Pancreas (tissue), 10 donors: ENCODE results near the gene SH3RF3. TPM values are rescaled to one million over a fixed set of nuclear protein-coding genes. Genes with fewer than 3 reads are reported as not detected.

Source experiments
- ATAC-seq, 4 donors: fragments of 200-7000 bp; cut with Tn5 transposase; one replicate each; pipeline versions ENCODE4 v1.8.0 to v1.9.1; 2020; ENCODE audit warnings: mild to moderate bottlenecking in 4 of 4, moderate library complexity in 4 of 4
- DNase-seq, 6 donors: peaks; one replicate each; pipeline ENCODE4 v3.0.0-alpha.2; 2020
- FAIRE-seq: peaks from 2 replicates; lab custom pipeline; 2012; peaks lifted over from hg19 to GRCh38; lab: Jason Lieb, UNC
- H3K27ac ChIP-seq, 4 donors: fragments of 200-600 bp; sonication (generic); 1 replicate in 3 of 4; 2 replicates in 1 of 4; pipeline versions ENCODE4 v1.5.0 to v1.8.0; 2020
- H3K27me3 ChIP-seq, 4 donors: fragments of 200-600 bp; one replicate each; pipeline ENCODE4 v1.8.0; 2021
- H3K36me3 ChIP-seq, 3 donors: fragments of 200-600 bp; sonication (generic) in 1 of 3; one replicate each; pipeline versions ENCODE4 v1.5.0 to v1.8.0; 2020 to 2021
- H3K4me1 ChIP-seq, 3 donors: fragments of 200-600 bp; one replicate each; pipeline ENCODE4 v1.8.0; 2021
- H3K4me3 ChIP-seq, 4 donors: fragments of 200-600 bp; sonication (generic) in 2 of 4; one replicate each; pipeline versions ENCODE4 v1.5.0 to v1.8.0; 2020 to 2021
- H3K9me3 ChIP-seq, 4 donors: fragments of 200-600 bp; one replicate each; pipeline ENCODE4 v1.8.0; 2021
- WGBS, 2 donors: extraction: QIAGEN DNeasy Blood & Tissue Kit; methylation state at CpG; one replicate each; pipeline ENCODE4 v1.1.7; 2013; 5-methylcytosine and 5-hydroxymethylcytosine counted together
- intact Hi-C, 3 donors: fragments of 100-400 bp; cut with DNase I; formaldehyde crosslinking; loops; one replicate each; pipeline versions ENCODE4 v1.11.1 to v1.14.2; 2022
- polyA plus RNA-seq, 2 donors: library from polyadenylated mRNA; stranded (reverse); fragments of 200-250 nt; gene quantifications; one replicate each; pipeline ENCODE4 v1.2.3, GENCODE V29; 2013
- total RNA-seq, 6 donors: library from RNA; stranded (reverse); fragmentation: NEBNext Ultra II Directional in 4 of 6; extraction: Animal tissue kit (Norgen Biotek cat#: 25700) in 4 of 6; gene quantifications; one replicate each; pipeline versions ENCODE4 v1.2.1 to v1.2.4, GENCODE V29; 2021 to 2023
- TF ChIP-seq, protein P1 (sequence below), 4 donors: fragments of 200-600 bp; sonication (generic) in 3 of 4; IDR thresholded peaks; one replicate each; pipeline versions ENCODE4 v1.5.0 to v1.8.0; 2021; ENCODE audit warnings: antibody characterized with exemption in 4 of 4
- donor health status: healthy with polysubstance abuse.
- donor health status: DM: no; HTN: no; CAD: no; lungs with moderate emphysema.
- donor health status: DM: no; HTN: no; CAD: no.
- donor health status: control.
- donor health status: control.
- donor health status: Bipolar disorder and iron deficiency.
- donor health status: DM: yes; HTN: yes; CAD: no.
- donor health status: DM: no; HTN: no; CAD: no.
- donor health status: DM: no; HTN: no; CAD: no.
- donor health status: DM: yes; HTN: yes; CAD: no.

SH3RF3 gene
- total and polyA plus RNA-seq, 8 donors: 1.1 to 3.5 (median 1.8) TPM

DNA sequence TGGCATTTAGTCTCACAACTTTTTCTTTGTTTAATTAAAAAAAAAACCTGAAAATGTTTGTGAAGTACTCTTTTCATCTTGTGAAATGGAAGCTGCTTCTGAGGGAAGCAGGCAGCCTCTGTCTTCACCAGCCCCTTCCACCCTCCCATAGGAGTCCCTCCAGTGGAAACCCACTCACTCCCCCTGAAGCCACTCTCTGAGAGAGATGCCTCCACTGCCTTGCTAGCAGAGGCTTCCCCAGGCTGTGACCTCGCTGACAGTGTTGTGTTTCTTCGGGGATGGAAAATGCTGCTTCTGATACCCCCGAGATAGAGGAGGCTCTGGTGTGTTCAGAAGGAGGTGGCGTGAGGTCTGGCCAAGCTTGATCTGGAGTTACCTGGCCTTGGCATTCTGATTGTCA lies 59.9 kb downstream of the SH3RF3 start:
- Histone ChIP-seq H3K9me3 (no peaks in the 10 kb centered on the region), H3K27ac (no peak overlapping the region), H3K27me3 (no peaks in the 10 kb centered on the region), H3K4me1 (peaks cover 0 to 6% (median 0%) of the 10 kb centered on the region in 3 donors), H3K4me3 (no peak overlapping the region), H3K36me3 (no peaks in the 10 kb centered on the region)
- no peak for ATAC-seq
- TF ChIP-seq, protein P1, sequence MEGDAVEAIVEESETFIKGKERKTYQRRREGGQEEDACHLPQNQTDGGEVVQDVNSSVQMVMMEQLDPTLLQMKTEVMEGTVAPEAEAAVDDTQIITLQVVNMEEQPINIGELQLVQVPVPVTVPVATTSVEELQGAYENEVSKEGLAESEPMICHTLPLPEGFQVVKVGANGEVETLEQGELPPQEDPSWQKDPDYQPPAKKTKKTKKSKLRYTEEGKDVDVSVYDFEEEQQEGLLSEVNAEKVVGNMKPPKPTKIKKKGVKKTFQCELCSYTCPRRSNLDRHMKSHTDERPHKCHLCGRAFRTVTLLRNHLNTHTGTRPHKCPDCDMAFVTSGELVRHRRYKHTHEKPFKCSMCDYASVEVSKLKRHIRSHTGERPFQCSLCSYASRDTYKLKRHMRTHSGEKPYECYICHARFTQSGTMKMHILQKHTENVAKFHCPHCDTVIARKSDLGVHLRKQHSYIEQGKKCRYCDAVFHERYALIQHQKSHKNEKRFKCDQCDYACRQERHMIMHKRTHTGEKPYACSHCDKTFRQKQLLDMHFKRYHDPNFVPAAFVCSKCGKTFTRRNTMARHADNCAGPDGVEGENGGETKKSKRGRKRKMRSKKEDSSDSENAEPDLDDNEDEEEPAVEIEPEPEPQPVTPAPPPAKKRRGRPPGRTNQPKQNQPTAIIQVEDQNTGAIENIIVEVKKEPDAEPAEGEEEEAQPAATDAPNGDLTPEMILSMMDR (IDR thresholded peaks at IDR 0.05): no peak
- WGBS, 2 donors: 55 to 71% methylated on average over 4 of the region's 4 CpGs
- FAIRE-seq: no peak
- intact Hi-C loops: no loop called here
- no peak for DNase-seq

DNA sequence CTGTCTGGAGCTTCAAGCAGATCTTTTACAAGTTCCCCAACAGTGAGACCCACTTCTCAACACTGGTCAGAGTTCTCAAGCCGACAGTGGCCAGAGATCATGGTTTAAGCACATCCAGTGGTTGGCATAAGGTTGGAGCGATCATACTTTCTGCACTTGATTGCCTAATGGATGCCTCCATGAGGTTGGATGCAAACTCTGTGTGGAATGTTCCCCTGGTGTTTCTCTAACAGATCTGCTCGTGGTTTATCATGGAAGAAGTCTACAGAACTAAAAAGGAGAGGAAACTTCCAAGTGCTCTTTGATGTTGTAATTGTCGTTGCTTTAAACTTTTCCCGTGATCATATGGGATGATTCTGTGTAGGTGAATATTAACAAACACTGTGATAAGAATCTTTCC lies 60.7 kb downstream of the SH3RF3 start:
- Histone ChIP-seq H3K27ac (no peak overlapping the region), H3K36me3 (no peaks in the 10 kb centered on the region), H3K27me3 (no peaks in the 10 kb centered on the region), H3K4me1 (peaks cover 0 to 6% (median 0%) of the 10 kb centered on the region in 3 donors), H3K9me3 (no peaks in the 10 kb centered on the region), H3K4me3 (no peak overlapping the region)
- TF ChIP-seq, protein P1 (IDR thresholded peaks at IDR 0.05): no peak
- 64 to 69% methylated on average over 5 of the region's 5 CpGs for WGBS, 2 donors
- DNase-seq (no peak), ATAC-seq (no peak), FAIRE-seq (no peak)
- intact Hi-C loops: no loop called here

DNA sequence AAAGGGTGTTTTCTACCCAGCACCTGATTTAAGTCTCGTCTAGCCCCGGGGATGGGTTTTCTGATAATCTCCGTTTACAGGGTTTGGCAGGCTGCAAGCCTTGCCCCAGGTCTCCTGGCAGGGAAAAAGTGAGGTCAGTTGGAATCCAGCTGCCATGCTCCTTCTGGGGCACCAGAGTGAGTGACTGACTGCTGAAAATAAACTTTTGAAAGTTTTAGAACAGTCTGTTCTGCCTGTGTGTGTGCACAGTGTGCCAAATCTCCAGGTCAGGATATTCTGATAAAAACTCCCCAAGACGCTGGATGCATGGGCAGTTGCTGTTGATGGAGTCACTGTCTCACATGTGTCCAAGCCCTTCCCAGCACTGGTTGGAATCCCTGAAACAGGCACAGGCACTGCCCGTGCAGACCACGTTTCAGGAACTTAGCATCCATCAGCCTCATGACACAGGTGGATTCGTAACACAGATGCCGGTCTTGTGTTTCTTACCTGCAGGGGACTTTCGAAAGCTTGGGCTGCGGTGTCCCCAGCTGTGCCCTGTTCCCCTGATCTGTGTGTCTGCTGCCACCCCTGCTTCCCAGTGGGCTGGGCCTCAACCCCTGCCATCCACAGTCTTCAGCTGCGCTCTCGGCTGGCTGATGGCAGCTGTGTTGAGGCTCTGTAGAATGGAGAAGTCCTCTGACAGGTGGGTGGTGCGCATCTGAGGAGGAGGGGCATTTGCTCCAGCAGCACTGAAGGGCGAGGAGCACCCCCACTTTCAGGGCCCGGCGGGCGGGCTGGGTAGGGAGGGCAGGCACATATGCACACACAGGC lies 65.0 kb downstream of the SH3RF3 start:
- 76 to 77% methylated on average over 17 of the region's 17 CpGs for WGBS, 2 donors
- Histone ChIP-seq H3K4me3 (no peak overlapping the region), H3K36me3 (no peaks in the 10 kb centered on the region), H3K27ac (no peak overlapping the region), H3K27me3 (no peaks in the 10 kb centered on the region), H3K4me1 (no peaks in the 10 kb centered on the region), H3K9me3 (no peaks in the 10 kb centered on the region)
- no peak for ATAC-seq
- intact Hi-C loops: no loop called here
- no peak for DNase-seq
- FAIRE-seq: no peak
- TF ChIP-seq, protein P1 (IDR thresholded peaks at IDR 0.05): no peak

DNA sequence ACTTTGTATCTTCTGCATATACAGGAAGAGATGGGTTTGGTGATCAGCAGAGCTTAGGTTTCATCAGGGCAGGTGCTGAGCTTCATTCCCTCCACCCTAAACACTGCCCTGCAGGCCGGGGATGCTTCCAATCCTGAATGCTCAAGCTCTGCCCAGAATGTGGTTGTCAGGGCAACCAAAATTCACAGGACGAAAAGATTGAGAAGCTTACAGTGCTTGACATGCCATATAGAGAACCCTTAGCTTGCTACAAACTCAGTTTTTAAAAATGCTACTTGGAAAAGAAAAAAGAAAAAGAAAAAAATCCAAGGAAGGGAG lies 65.6 kb downstream of the SH3RF3 start:
- no peak for ATAC-seq
- no peak for FAIRE-seq
- WGBS, 2 donors: 61 to 73% methylated on average over 2 of the region's 2 CpGs
- Histone ChIP-seq H3K4me3 (no peak overlapping the region), H3K4me1 (no peaks in the 10 kb centered on the region), H3K27ac (no peak overlapping the region), H3K27me3 (no peaks in the 10 kb centered on the region), H3K36me3 (no peaks in the 10 kb centered on the region), H3K9me3 (no peaks in the 10 kb centered on the region)
- TF ChIP-seq, protein P1 (IDR thresholded peaks at IDR 0.05): no peak
- DNase-seq: no peak
- intact Hi-C loops: no loop called here
